DOHH2 (cell line): ENCODE results near the gene RUNX2.

ENCODE experiments used
- H3F3A ChIP-seq: fragments of 200-600 bp; sonication (generic), shearing (Covaris generic); 2 replicates; pipeline ENCODE4 v1.6.0; 2016; ENCODE audit warnings: antibody characterized with exemption, mild to moderate bottlenecking; ENCODE audit not compliant: control insufficient read depth, insufficient read depth
- H3K27ac ChIP-seq: fragments of 200-600 bp; sonication (generic); 2 replicates; pipeline ENCODE4 v1.5.1; 2014; ENCODE audit warnings: low read depth, mild to moderate bottlenecking, low read length, moderate library complexity
- H3K27me3 ChIP-seq: fragments of 200-600 bp; sonication (generic); 2 replicates; pipeline ENCODE4 v1.6.1; 2014; ENCODE audit warnings: mild to moderate bottlenecking, low read length, mixed read lengths; ENCODE audit not compliant: control insufficient read depth
- H3K36me3 ChIP-seq: fragments of 200-600 bp; sonication (generic); 2 replicates; pipeline ENCODE4 v1.6.1; 2014; ENCODE audit warnings: mild to moderate bottlenecking, low read length, moderate library complexity, mixed read lengths; ENCODE audit not compliant: control insufficient read depth
- H3K4me1 ChIP-seq: fragments of 200-600 bp; sonication (generic); 2 replicates; pipeline ENCODE4 v1.6.1; 2014; ENCODE audit warnings: mild to moderate bottlenecking, low read length, mixed read lengths; ENCODE audit not compliant: control insufficient read depth
- H3K4me2 ChIP-seq: fragments of 200-600 bp; sonication (generic); 2 replicates; pipeline ENCODE4 v1.6.0; 2014; ENCODE audit warnings: mild to moderate bottlenecking, low read length, moderate library complexity
- H3K4me3 ChIP-seq: fragments of 200-600 bp; sonication (generic); 2 replicates; pipeline ENCODE4 v1.5.1; 2014; ENCODE audit warnings: mild to moderate bottlenecking, low read length, mixed read lengths
- H3K79me2 ChIP-seq: fragments of 200-600 bp; sonication (generic); 2 replicates; pipeline ENCODE4 v1.6.1; 2014; ENCODE audit warnings: mild to moderate bottlenecking, low read length, mixed read lengths; ENCODE audit not compliant: control insufficient read depth
- H3K9me2 ChIP-seq: fragments of 200-600 bp; sonication (generic); replicated peaks from 2 replicates; pipeline ENCODE4 v1.6.1; 2014; ENCODE audit warnings: mild to moderate bottlenecking, low read length, mixed read lengths; ENCODE audit not compliant: control insufficient read depth
- H3K9me3 ChIP-seq: fragments of 200-600 bp; sonication (generic); 2 replicates; pipeline ENCODE4 v1.6.1; 2014; ENCODE audit warnings: antibody characterized with exemption, low read length, mixed read lengths; ENCODE audit not compliant: control insufficient read depth, insufficient read depth
- H4K20me1 ChIP-seq: fragments of 200-600 bp; sonication (generic); 2 replicates; pipeline ENCODE4 v1.6.0; 2014; ENCODE audit warnings: low read depth, mild to moderate bottlenecking, antibody characterized with exemption, low read length, moderate library complexity; ENCODE audit not compliant: control insufficient read depth, insufficient read depth
- CTCF ChIP-seq: fragments of 200-600 bp; sonication (generic); IDR thresholded peaks from one replicate; pipeline ENCODE4 v1.5.1; 2014; ENCODE audit warnings: antibody characterized with exemption, mild to moderate bottlenecking, low read depth, low read length; ENCODE audit not compliant: poor library complexity, severe bottlenecking
- EZH2phosphoT487 ChIP-seq: fragments of 200-600 bp; sonication (generic); IDR thresholded peaks from 2 replicates; pipeline ENCODE4 v1.6.1; 2017; ENCODE audit warnings: borderline replicate concordance, mild to moderate bottlenecking, antibody characterized with exemption, low read length, moderate library complexity, mixed read lengths

Gene RUNX2

GRCh38 chr6:45328523-45328922 is 393 bp downstream of the RUNX2 start:
- Histone ChIP-seq H3K9me2 (no peaks in the 10 kb centered on the region), H3K36me3 (no peaks in the 10 kb centered on the region), H3K4me3 (no peak overlapping the region), H3K27ac (no peak overlapping the region), H4K20me1 (no peaks in the 10 kb centered on the region), H3K4me1 (peaks cover 9% of the 10 kb centered on the region), H3K4me2 (no peak overlapping the region), H3F3A (no peaks in the 10 kb centered on the region), H3K79me2 (no peaks in the 10 kb centered on the region), H3K27me3 (no peaks in the 10 kb centered on the region), H3K9me3 (no peaks in the 10 kb centered on the region)
- no peak for TF ChIP-seq CTCF
- TF ChIP-seq EZH2phosphoT487: no peak

- Histone ChIP-seq H3K4me1 (no peaks in the 10 kb centered on the region), H3K27me3 (no peaks in the 10 kb centered on the region), H3K79me2 (no peaks in the 10 kb centered on the region), H3K27ac (no peak overlapping the region), H3F3A (no peaks in the 10 kb centered on the region), H3K9me2 (no peaks in the 10 kb centered on the region), H3K36me3 (no peaks in the 10 kb centered on the region), H3K9me3 (no peaks in the 10 kb centered on the region), H4K20me1 (no peaks in the 10 kb centered on the region), H3K4me2 (no peak overlapping the region), H3K4me3 (no peak overlapping the region)
- no peak for TF ChIP-seq CTCF
Observed at GRCh38 chr6:45344900-45345299, 16.8 kb downstream of the RUNX2 start.

GRCh38 chr6:45350186-45350710 is 22.1 kb downstream of the RUNX2 start:
- no peak for TF ChIP-seq CTCF
- no peak for TF ChIP-seq EZH2phosphoT487
- Histone ChIP-seq H3K36me3 (no peaks in the 10 kb centered on the region), H3K4me2 (no peak overlapping the region), H3K4me1 (no peaks in the 10 kb centered on the region), H3K79me2 (no peaks in the 10 kb centered on the region), H3K27ac (no peak overlapping the region), H3K27me3 (no peaks in the 10 kb centered on the region), H3F3A (no peaks in the 10 kb centered on the region), H3K9me3 (no peaks in the 10 kb centered on the region), H3K9me2 (no peaks in the 10 kb centered on the region), H4K20me1 (no peaks in the 10 kb centered on the region), H3K4me3 (no peak overlapping the region)

- H3K4me1 ChIP-seq: no peaks in the 10 kb centered on the region
- no peaks in the 10 kb centered on the region for H3K27me3 ChIP-seq
- no peaks in the 10 kb centered on the region for H3K9me3 ChIP-seq
- no peaks in the 10 kb centered on the region for H4K20me1 ChIP-seq
- H3F3A ChIP-seq: no peaks in the 10 kb centered on the region
- H3K27ac ChIP-seq: no peak overlapping the region
- no peaks in the 10 kb centered on the region for H3K9me2 ChIP-seq
- TF ChIP-seq EZH2phosphoT487: no peak
- H3K4me2 ChIP-seq: no peak overlapping the region
- H3K79me2 ChIP-seq: no peaks in the 10 kb centered on the region
- no peak overlapping the region for H3K4me3 ChIP-seq
- no peaks in the 10 kb centered on the region for H3K36me3 ChIP-seq
Observed at GRCh38 chr6:45351076-45351475, 22.9 kb downstream of the RUNX2 start.
